HG02588 (cell line): ENCODE data around the gene PPIL4.
A peak's percentile ranks its signal among the peaks of the same experiment; 100 is the strongest.

Experiments
- ATAC-seq: cut with Tn5 transposase; IDR thresholded peaks from one replicate; pipeline ENCODE4 v1.9.1; 2021; ENCODE audit warnings: mild to moderate bottlenecking, moderate library complexity; ENCODE audit not compliant: unreplicated experiment

PPIL4 gene

DNA sequence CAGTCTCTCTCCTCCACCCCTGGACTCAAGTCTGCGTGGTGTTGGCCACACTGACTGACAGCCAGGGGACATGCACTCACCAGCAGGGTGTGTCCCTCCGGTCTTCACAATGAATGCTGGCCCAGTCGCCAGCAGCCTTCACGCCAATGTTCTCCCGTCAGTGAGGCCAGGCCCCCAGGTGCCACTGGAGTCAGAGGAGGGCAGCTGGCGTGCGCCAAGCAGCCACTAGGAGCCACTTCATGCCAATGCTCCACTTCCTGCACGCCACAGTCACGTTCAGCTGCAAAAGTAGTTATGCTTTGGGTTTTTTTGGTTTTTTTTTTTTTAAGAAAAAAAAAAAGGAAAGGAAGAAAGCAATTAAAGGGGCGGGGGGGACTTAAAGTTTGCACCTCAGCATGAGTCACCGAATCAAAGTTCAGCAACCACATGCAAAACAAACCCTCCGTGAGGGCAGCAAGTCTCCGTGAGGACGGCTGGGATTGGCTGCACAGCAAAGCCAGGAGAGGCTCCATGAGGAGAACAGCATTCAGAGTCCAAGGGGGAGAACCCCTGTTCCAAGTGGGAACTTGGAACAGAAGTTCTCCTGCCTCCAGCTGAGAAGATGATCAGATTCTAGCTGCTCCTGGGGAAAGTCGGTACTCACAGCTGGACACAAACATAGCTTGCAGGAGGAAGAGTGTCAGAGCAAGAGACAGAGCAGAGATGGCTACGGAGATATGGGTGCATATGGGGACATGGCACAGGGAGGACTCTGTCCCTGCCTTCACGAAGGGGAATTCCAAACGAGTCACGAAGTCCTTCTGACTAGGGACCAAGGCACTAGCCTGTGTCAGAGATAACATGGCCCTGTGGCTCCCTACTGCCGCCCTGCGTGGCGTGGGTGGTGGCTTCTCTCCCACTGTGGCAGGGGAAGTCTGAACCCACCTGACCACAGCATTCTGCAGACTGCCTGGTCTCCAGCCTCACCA is 60.8 kb downstream of the PPIL4 start, which contains the start of gene ZC3H12D:
Gene ZC3H12D, minus strand, starts transcription at position 282 of the 968 bp plus-strand sequence. CDS start 10,471 bp downstream, outside the sequence.
- peak; percentile 40 for ATAC-seq

DNA sequence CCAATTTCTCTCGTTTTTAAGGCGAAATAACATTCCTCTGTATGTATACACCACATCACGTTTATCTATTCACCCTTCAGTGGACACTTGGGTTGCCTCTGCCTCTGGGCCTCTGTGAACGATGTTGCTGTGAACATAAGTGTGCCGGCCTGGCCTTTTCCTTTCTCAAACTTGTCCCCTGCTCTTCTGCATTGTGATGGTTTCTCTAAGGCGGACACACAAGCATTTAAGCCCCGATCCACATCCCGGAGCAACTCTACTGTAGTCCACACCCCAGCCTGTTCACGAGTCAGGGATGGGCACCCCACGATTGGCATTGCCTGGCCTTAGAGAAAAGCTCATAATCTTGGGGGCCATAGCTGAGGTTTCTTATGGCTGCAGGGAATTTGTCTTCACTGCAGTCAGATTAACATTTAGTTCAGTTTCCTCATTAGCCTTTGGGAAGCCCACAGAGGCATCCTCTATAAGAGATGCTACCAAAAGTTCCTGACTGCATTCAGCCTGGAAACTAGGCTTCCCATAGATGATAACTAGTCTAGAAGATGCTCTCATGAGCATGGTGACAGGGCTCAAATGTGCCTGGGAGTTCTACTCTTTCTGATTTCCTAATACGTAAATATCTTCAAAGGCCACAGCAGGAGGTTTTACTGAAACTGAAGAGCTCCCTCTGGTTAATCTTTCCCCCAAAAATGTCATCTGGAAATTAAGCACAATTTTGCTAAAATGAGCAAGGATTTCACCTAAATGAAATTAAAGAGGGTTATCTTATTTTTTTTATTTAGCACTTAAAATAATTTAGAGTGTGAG is 61.8 kb downstream of the PPIL4 start:
- ATAC-seq = no peak

DNA sequence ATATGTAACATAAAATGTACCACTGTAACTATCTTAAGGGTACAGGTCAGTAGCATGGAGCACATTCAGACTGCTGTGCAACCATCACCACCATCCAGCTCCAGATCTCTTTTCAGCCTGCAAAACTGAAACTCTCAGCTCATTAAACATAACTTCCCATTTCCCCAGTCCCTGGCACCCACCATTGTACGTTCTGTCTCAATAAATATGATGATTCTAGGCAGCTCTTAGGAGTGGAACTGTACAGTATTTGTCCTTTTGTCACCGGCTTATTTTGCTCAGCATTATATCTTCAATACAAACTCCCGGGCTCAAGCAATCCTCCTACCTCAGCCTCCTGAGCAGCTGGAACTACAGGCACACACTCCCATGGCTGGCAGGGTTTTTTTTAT is 62.5 kb downstream of the PPIL4 start:
- no peak for ATAC-seq

- ATAC-seq = no peak
Observed at GRCh38 chr6:149482545-149483333, 63.1 kb downstream of the PPIL4 start.

DNA sequence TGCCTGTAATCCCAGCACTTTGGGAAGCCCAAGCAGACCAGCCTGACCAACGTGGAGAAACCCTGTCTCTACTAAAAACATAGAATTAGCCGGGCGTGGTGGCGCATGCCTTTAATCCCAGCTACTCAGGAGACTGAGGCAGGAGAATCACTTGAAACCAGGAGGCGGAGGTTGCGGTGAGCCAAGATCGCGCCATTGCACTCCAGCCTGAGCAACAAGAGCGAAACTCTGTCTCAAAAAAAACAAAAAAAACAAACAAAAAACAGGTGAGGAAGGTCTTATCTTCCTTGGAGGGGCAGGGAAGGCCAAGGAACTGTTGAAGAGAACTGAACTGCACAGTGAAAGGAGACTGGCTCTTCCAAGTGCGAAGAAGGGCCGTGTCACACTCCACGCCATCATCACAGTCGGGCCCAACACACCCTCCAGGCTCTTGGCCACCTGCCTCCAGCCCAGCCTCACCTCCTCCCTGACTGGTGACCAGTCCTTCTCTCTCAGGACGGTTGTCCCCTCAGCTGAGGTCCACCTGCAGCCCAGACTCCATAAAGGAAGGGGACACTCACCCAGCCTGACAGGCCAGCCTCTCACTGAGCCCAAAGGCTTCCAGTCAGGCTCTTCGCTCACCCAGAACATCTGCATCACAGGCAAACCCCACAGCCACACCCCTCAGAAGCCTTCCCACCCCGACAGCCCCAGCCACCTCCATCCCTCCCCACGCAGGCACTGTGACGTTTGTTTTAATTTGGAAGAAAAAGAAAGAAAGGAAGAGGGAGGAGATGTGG is 65.2 kb downstream of the PPIL4 start:
- ATAC-seq = no peak

GRCh38 chr6:149478631-149479314 is 67.1 kb downstream of the PPIL4 start:
- no peak for ATAC-seq

- no peak for ATAC-seq
Observed at GRCh38 chr6:149477544-149477943, 68.3 kb downstream of the PPIL4 start.

DNA sequence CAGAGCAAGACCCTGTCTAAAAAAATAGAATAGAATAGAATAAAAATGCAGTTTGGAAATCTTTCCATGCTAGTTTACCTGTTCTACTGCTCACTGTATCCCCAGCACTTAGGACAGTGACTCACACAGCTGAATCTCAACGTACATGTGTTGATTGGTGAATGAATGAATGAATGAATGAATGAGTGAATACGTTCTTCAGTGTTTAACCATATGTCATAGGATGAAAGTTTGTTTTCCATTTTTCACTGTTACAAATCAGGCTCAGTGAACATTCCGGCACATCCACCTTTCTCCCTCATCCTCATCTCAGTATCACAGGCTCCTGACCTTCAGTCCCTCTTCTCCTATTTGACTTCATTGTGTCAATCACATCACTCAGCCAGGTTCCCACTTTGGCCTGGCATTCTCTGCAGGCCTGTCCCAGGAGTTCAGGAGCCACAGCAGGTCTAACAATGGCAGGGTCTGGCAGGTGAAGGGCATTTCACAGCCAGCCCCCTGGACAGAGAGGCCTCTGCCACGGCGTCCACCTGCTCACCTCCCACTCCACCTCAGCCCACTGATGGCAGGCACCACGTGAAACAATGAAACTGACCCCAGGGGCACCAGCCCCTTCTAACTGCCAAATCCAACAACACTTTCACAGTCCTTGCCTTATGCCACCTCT is 68.9 kb downstream of the PPIL4 start:
- ATAC-seq = no peak

DNA sequence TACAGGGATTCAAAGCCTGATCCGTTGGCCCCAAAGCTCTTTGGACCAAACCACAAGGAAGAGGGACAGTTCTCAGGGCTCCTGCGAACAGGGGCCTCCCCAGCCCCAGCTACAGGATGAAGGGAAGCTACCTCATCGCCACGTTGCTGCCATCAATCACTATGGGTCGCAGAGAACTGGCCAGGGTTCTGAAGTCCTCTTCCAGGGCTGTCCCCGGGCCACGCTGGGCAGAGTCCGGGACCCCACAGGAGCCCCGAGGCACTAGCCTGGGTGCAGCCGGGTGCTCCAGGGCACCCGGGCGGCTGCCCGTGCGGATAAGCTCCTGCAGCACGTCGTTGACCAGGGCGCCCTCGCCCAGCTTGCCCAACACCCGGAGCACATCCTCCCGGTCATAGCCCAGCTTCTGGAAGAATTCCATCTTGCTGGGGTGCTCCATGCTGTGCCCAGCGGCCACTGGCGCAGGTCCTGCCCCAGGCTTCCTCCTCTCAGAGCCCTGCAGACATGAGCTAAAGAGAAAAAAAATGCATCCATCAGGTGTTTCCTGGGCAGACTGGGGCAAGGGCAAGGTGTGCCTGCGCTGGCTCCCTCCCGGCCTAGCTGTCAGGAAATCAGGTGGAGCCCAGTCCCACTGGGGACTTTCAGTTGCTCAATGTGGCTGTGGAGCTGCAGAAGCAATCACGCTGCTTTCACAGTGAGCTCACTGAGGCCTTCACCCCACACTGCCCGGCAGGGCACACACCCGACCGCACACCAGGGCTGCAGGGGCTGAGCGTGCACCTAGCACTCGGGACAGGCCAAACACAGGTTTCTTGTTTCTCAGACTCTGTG is 71.5 kb downstream of the PPIL4 start:
- peak; percentile 35 for ATAC-seq

DNA sequence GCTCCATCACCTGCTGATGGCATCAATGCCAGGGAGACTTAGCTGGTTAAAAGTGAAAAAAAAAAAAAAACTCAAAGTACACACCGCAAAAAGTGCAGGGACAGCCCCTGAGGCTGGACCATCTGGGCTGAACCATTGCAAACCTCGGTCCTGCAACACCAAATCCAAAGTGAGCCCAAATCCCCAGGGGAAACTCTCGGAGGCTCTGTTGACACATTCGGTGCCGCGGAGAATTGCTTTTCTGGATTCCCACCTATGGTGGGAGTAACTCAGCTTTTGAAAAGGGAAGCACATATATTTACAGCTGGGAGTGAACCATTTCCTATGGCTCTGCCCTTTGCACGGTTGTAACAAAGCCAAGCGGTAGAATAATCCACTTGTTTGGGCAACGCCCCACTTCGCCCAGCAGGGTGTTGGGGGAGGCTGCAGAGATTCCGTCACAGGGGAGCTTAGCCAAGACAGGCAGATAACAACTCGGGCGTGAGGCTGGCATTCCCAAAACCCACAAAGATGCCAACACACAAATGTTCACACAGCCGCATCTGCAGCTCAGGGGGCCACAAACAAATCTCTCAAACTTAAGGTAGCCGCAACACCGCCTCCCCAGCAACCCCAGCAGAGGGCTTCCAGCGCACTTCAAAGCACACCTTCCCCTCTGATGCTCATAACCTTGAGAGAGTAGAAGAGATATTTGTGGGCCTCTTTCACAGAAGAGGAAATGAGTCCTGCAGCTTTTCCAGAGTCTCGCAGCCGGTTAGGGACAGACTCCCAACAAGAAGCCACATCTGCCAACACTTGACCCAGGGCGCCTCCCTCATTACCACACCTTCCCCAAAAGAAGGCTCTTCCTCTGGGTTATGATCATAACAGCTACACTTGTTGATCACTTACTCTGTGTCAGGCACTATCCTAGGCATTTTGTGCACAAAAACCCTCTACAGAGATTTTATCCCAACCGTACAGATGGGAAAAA is 72.5 kb downstream of the PPIL4 start:
- peak; percentile 25 for ATAC-seq

- ATAC-seq = no peak
Observed at GRCh38 chr6:149472241-149472640, 73.6 kb downstream of the PPIL4 start.

DNA sequence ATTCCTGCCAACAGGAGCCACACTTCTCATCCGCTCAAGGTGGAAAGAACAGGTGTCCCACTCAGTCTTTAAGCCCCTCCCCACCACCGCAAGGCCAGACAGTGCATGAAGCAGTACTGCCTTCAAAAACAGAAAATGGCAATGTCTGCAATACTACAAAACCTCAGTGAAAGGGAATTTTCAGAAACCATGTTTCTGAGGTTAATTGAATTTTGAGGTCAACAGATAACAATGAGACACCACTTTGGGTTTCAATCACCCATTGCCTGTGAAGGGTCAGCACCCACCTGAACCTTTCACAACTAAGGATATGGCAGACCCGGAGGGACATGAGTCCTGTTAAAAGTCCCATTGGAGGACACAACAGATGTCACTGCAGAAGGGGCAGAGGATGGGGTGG is 74.0 kb downstream of the PPIL4 start:
- no peak for ATAC-seq

DNA sequence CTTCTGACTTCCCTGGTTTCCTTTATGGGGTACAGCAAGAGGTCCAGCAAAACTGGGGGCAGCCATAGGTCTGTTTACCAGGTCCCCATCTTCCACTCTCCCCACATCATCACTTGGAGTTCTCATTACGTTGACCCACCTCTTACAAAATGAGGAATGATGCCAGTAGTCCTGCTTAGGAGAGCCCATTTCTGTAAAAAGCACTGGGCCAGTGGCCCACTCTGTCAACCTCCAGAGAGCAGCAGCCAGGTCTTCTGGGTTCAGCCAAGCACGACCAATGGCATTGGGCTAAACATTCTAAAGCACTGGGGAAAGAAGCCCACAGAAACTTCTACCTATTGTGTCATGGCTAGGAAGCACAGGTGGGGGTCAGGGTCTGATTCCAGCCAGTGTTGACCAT is 74.9 kb downstream of the PPIL4 start:
- ATAC-seq = no peak

DNA sequence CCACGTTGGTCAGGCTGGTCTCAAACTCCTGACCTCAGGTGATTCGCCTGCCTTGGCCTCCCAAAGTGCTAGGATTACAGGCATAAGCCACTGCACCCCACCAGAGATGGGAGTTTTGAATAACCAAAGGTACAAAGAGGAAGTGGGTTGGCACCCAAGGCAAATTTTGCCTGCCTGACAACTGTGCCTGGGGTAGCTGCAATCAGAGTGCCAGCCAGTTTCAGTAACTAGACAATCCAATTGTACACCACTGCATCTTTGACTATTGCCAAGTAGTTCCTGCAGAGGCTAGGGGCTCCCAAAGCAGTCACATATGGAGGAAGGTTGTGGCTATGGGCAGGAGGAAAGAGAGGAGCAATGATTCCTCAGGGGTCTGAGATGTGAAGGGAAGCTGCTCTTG is 77.7 kb downstream of the PPIL4 start:
- ATAC-seq = peak; percentile 23

GRCh38 chr6:149467265-149467664 is 78.6 kb downstream of the PPIL4 start:
- no peak for ATAC-seq

DNA sequence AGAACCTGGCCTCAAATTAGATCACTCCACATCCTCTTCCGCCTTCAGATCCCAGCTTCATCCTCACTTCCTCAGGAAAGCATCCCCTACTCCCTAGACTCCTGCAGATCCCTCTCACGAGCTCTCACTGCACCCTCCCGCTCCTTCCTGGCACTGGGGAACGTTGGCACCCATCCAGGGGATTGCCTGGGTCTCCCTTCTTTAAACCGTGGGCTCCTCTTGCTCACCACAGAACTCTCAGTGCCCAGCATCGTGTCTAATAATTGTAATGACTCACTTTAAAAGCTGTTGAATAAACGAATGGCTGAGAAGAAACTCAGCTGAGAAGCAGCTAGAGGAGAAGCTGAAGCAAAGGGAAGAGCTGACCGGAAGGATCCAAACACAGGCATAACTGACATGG is 81.4 kb downstream of the PPIL4 start:
- ATAC-seq = no peak

DNA sequence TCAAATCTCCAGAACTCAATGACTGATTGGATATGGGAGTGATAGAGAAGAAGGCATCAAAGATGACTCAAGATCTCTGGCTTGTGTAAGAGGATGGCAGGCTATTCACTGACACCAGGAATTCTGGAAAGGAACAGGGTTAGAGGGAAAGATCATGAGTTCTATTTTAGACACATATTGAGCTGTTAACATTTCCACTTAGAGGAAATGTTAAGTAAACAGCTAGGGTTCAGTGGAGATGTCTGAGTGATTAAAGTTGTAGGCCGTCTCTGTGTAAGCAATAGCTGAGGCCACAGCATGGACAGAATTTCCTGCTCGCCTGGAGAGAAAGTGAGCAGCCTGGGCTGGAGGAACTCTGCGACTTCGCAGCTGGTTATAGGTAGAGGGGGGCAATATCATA is 82.1 kb downstream of the PPIL4 start:
- ATAC-seq = no peak
